ENCODE measurements around the gene ST3GAL3. TPM values are rescaled to one million over a fixed set of nuclear protein-coding genes. Genes with fewer than 3 reads are reported as not detected.

ST3GAL3 gene
- total and polyA plus RNA-seq, 2 of the 13 experiments (the other 11 are each of a cell fraction or from before 2014, with no cell fraction given): 5.1 to 8.1 TPM

DNA sequence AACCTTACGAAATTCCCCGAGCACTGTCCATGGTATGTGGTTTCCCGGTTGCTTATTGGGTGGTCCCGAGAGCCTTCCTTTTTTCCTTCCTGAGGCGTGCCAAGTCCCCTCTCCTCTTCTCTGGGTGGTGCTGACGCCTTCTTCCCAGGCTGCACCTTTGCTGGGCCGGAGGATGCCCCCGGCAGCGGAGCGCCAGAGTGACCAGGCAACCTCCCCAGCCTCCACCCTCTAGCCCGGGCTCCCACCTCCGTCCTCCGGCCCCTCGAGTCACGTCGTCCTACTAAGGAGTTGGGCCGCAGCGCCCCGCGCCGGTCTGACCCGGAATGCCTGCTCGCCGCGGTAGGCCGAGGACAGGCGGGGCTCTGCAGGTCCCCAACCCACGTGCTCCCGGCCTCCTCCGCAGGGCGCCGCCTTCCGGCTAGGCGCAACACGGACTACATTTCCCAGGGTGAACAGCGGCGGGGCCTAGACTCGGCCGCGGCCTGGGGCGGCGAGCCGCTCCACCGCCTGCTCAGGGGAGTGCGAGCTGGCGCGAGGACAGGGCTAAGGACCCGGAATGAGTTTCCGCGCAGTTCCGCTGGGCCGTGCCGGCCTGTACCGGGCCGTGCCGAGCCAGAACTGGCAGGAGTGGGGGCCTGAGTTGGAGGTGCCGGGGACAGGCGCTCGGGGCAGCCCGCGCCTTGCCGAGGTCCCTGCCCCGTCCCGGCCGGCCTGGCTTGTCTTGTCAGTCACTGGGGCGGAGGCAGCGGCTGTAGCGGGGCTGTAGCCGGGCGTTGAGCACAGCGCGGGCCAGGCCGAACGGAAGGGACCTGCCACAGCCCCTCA, 239.1 kb downstream of the ST3GAL3 start, which contains the start of gene IPO13 (continued):
- TF ChIP-seq, protein P1, sequence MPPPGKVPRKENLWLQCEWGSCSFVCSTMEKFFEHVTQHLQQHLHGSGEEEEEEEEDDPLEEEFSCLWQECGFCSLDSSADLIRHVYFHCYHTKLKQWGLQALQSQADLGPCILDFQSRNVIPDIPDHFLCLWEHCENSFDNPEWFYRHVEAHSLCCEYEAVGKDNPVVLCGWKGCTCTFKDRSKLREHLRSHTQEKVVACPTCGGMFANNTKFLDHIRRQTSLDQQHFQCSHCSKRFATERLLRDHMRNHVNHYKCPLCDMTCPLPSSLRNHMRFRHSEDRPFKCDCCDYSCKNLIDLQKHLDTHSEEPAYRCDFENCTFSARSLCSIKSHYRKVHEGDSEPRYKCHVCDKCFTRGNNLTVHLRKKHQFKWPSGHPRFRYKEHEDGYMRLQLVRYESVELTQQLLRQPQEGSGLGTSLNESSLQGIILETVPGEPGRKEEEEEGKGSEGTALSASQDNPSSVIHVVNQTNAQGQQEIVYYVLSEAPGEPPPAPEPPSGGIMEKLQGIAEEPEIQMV (CRISPR knock-in tag; IDR thresholded peaks at IDR 0.05; ENCODE audit: low read depth): peak; percentile 83
- TF ChIP-seq KDM5B (CRISPR knock-in tag; IDR thresholded peaks at IDR 0.05; ENCODE audit: borderline replicate concordance) (peak; percentile 94; the same call in 1 of the 2 replicates), PCBP2 (optimal IDR thresholded peaks at IDR 0.05; ENCODE audit: low read depth, low read length, poor library complexity, severe bottlenecking) (no peak), TEAD3 (CRISPR knock-in tag; optimal IDR thresholded peaks at IDR 0.05; ENCODE audit: borderline replicate concordance) (peak; percentile 92), AHR (CRISPR knock-in tag; IDR thresholded peaks at IDR 0.05) (peak; percentile 70; the same call in 1 of the 2 replicates), SP1 (IDR thresholded peaks at IDR 0.05) (no peak), SP1 (CRISPR knock-in tag; IDR thresholded peaks at IDR 0.05) (peak; percentile 60), ZNF564 (CRISPR knock-in tag; IDR thresholded peaks at IDR 0.05) (peak; percentile 57; the same call in 1 of the 2 replicates), ZBED4 (CRISPR knock-in tag; IDR thresholded peaks at IDR 0.05; ENCODE audit: borderline replicate concordance) (peak; percentile 86), ZNF567 (CRISPR knock-in tag; IDR thresholded peaks at IDR 0.05; ENCODE audit: borderline replicate concordance) (peak; percentile 99), SALL1 (CRISPR knock-in tag; IDR thresholded peaks at IDR 0.05) (peak; percentile 83), ZSCAN5A (CRISPR knock-in tag; IDR thresholded peaks at IDR 0.05; ENCODE audit: borderline replicate concordance) (0 out of 2 replicates have a peak, but pooled peaks have one; percentile 76), CBX5 (CRISPR knock-in tag; IDR thresholded peaks at IDR 0.05; ENCODE audit: borderline replicate concordance) (peak; percentile 73; the same call in 1 of the 2 replicates), GMEB1 (CRISPR knock-in tag; IDR thresholded peaks at IDR 0.05; ENCODE audit: borderline replicate concordance) (peak; percentile 92), RXRB (CRISPR knock-in tag; IDR thresholded peaks at IDR 0.05; ENCODE audit: borderline replicate concordance) (peak; percentile 58; the same call in 1 of the 2 replicates)
- TF ChIP-seq, protein P2, sequence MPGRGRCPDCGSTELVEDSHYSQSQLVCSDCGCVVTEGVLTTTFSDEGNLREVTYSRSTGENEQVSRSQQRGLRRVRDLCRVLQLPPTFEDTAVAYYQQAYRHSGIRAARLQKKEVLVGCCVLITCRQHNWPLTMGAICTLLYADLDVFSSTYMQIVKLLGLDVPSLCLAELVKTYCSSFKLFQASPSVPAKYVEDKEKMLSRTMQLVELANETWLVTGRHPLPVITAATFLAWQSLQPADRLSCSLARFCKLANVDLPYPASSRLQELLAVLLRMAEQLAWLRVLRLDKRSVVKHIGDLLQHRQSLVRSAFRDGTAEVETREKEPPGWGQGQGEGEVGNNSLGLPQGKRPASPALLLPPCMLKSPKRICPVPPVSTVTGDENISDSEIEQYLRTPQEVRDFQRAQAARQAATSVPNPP (CRISPR knock-in tag; IDR thresholded peaks at IDR 0.05): peak; percentile 61; the same call in 1 of the 2 replicates

Measured in HepG2 (cell line).